Activated CD4-positive, alpha-beta memory T cell treated with anti-CD3 and anti-CD28 coated beads for 36 hours (primary cell): ENCODE data around the gene PPM1B. TPM values are rescaled to one million over a fixed set of nuclear protein-coding genes. Genes with fewer than 3 reads are reported as not detected.

Source experiments
- CTCF ChIA-PET: fragments of 350-600 bp; sonication (Branson Sonifier 250); formaldehyde crosslinking; loops from one replicate; lab custom pipeline; 2021; ENCODE audit warnings: antibody characterized with exemption, inconsistent platforms; lab: Charles Lee
- POLR2A ChIA-PET: fragments of 350-600 bp; sonication (Branson Sonifier 250); formaldehyde crosslinking; loops from one replicate; lab custom pipeline; 2021; ENCODE audit warnings: antibody characterized with exemption; lab: Charles Lee
- DNase-seq: peaks from one replicate; pipeline ENCODE4 v3.0.0-alpha.2; 2020
- H3K27ac Mint-ChIP-seq: one replicate; pipeline ENCODE4 v1.8.0; 2021; ENCODE audit warnings: mixed read lengths
- H3K27me3 Mint-ChIP-seq: one replicate; pipeline ENCODE4 v1.8.0; 2021; ENCODE audit warnings: mixed read lengths
- H3K36me3 Mint-ChIP-seq: one replicate; pipeline ENCODE4 v1.8.0; 2021; ENCODE audit warnings: mixed read lengths
- H3K4me1 Mint-ChIP-seq: one replicate; pipeline ENCODE4 v1.8.0; 2021; ENCODE audit warnings: low read depth, mixed read lengths
- H3K4me3 Mint-ChIP-seq: one replicate; pipeline ENCODE4 v1.8.0; 2021; ENCODE audit warnings: mild to moderate bottlenecking, mixed read lengths
- H3K9me3 Mint-ChIP-seq: one replicate; pipeline ENCODE4 v1.8.0; 2021; ENCODE audit warnings: mixed read lengths
- intact Hi-C: fragments of 100-400 bp; cut with micrococcal nuclease; formaldehyde crosslinking; loops from one replicate; pipeline ENCODE4 v1.15.1; 2023
- total RNA-seq, 2 experiments: library from RNA; stranded (reverse); gene quantifications; one replicate each; pipeline ENCODE4 v1.2.3, GENCODE V29; 2021

The PPM1B gene
- total RNA-seq, 2 experiments from 2014 or later = 41.6 to 45.2 TPM

GRCh38 chr2:44267796-44268648 is 99.3 kb downstream of the PPM1B start:
- Mint-ChIP-seq H3K9me3 (no peaks in the 10 kb centered on the region), H3K27me3 (no peaks in the 10 kb centered on the region), H3K36me3 (no peaks in the 10 kb centered on the region), H3K4me3 (no peak overlapping the region), H3K4me1 (no peaks in the 10 kb centered on the region), H3K27ac (no peak overlapping the region)
- no peak for DNase-seq
- intact Hi-C loops = no loop called here
- CTCF ChIA-PET = interaction anchor here (0.6 to 1.0 kb wide), 3 partner anchors 42 to 224 kb away, joined by 3 to 4 read pairs (median 3); no protein-coding TSS in a partner anchor
- POLR2A ChIA-PET = no interaction called here

DNA sequence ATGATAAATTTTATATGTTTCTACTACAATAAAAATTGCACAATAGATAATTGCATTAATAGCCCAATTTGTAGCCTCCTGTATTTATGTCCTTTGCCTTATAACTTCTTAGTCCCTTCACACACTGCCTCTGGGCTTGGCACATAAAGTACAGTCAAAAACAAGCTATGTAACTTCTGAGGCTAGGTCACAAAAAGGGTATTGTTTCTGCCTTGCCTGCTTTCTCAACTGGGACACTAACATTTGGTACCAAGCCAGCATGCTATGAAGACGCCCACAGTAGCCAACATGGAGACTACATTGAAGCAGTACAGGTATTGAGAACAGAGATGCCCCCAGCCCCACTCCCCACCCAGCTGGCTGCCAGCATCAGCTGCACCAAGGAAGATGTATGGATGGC is 101.2 kb downstream of the PPM1B start:
- H3K27ac Mint-ChIP-seq = no peak overlapping the region
- POLR2A ChIA-PET = no interaction called here
- no peaks in the 10 kb centered on the region for H3K27me3 Mint-ChIP-seq

GRCh38 chr2:44271296-44271695 is 102.6 kb downstream of the PPM1B start:
- no peak overlapping the region for H3K27ac Mint-ChIP-seq
- H3K4me3 Mint-ChIP-seq = no peak overlapping the region
- no peaks in the 10 kb centered on the region for H3K27me3 Mint-ChIP-seq
- no peaks in the 10 kb centered on the region for H3K4me1 Mint-ChIP-seq
- ChIA-PET CTCF (no interaction called here), POLR2A (no interaction called here)
- no peaks in the 10 kb centered on the region for H3K36me3 Mint-ChIP-seq
- intact Hi-C loops = no loop called here
- no peak for DNase-seq
- H3K9me3 Mint-ChIP-seq = no peaks in the 10 kb centered on the region

More for the DNA sequence above, 101.2 kb downstream of the PPM1B start:
- H3K9me3 Mint-ChIP-seq = no peaks in the 10 kb centered on the region
- H3K4me1 Mint-ChIP-seq = no peaks in the 10 kb centered on the region
- intact Hi-C loops = no loop called here
- CTCF ChIA-PET = no interaction called here
- H3K4me3 Mint-ChIP-seq = no peak overlapping the region
- no peak for DNase-seq
- no peaks in the 10 kb centered on the region for H3K36me3 Mint-ChIP-seq

GRCh38 chr2:44273076-44273475 is 104.4 kb downstream of the PPM1B start:
- ChIA-PET CTCF (interaction anchor here (1.2 kb wide), 1 partner anchor 225 kb away, joined by 3 read pairs; no protein-coding TSS in a partner anchor), POLR2A (no interaction called here)
- intact Hi-C loops = no loop called here
- H3K4me3 Mint-ChIP-seq = no peak overlapping the region
- no peak for DNase-seq
- H3K27ac Mint-ChIP-seq = no peak overlapping the region
- no peaks in the 10 kb centered on the region for H3K36me3 Mint-ChIP-seq
- H3K9me3 Mint-ChIP-seq = no peaks in the 10 kb centered on the region
- H3K27me3 Mint-ChIP-seq = no peaks in the 10 kb centered on the region
- H3K4me1 Mint-ChIP-seq = no peaks in the 10 kb centered on the region

DNA sequence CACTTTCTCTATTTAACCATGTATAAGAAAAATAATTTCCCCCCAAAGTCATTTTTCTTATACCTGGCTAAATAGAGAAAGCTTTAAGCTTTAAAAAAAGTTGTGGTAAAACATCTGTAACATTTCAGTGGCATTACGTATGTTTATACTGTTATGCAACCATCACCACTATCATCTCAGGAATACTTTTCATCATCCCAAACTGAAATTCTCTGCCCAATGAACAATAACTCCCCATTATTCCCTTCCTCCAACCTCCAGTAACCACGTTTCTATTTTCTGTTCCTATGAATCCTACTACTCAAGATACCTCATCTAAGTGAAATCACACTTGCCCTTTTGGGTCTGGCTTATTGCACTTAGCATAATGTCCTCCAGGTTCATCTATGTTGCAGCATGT is 104.9 kb downstream of the PPM1B start:
- Mint-ChIP-seq H3K27me3 (no peaks in the 10 kb centered on the region), H3K36me3 (no peaks in the 10 kb centered on the region), H3K4me3 (no peak overlapping the region), H3K27ac (no peak overlapping the region), H3K9me3 (no peaks in the 10 kb centered on the region), H3K4me1 (no peaks in the 10 kb centered on the region)
- ChIA-PET CTCF (interaction anchor here (1.2 kb wide), 1 partner anchor 226 kb away, joined by 3 read pairs; no protein-coding TSS in a partner anchor), POLR2A (interaction anchor here (0.6 kb wide), 1 partner anchor 277 kb away, joined by 4 read pairs; no protein-coding TSS in a partner anchor)
- intact Hi-C loops = no loop called here
- DNase-seq = no peak

DNA sequence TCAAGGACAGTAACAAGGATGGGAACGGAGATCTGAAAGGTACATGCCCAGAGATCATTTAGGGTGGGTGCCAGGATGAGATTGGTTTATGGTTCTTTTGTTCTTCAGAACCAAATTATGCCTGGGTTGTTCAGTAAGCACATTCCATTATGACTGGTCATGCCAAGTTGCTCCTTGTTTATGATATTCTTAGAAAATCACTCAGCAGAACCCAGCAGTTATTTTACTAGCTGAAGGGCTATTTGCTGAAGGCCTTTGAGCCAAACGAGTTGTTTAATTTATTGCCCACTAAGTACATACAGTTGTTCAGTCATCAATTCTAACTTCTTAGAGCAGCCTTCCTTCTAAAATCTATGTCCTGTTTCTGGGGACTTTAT is 107.2 kb downstream of the PPM1B start:
- no peak overlapping the region for H3K27ac Mint-ChIP-seq
- no peak overlapping the region for H3K4me3 Mint-ChIP-seq
- H3K27me3 Mint-ChIP-seq = peaks cover 1% of the 10 kb centered on the region
- no peaks in the 10 kb centered on the region for H3K36me3 Mint-ChIP-seq
- ChIA-PET POLR2A (no interaction called here), CTCF (no interaction called here)
- H3K9me3 Mint-ChIP-seq = no peaks in the 10 kb centered on the region
- no peaks in the 10 kb centered on the region for H3K4me1 Mint-ChIP-seq
- no peak for DNase-seq
- intact Hi-C loops = no loop called here

DNA sequence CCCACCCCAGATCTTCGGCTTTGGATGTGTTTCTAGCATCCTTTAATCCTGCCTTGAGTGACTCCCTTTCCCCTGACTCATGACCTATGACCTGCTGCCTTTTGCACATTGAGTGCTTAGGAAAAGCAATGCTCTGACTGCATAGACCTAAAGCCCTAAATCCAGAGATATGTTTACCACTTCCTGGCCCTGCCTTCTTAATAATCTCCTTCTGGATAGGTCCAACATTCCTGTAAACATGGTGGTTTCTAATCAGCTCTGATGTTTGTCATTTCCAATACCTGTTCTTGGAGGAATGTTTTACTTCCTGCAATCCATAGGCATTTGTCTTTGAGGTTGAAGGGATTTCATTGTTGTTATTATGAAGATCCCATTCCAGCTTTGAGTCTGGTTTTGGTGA is 108.9 kb downstream of the PPM1B start:
- Mint-ChIP-seq H3K9me3 (no peaks in the 10 kb centered on the region), H3K27me3 (peaks cover 1% of the 10 kb centered on the region), H3K4me3 (no peak overlapping the region), H3K27ac (no peak overlapping the region), H3K4me1 (no peaks in the 10 kb centered on the region), H3K36me3 (no peaks in the 10 kb centered on the region)
- ChIA-PET POLR2A (no interaction called here), CTCF (interaction anchor here (1.0 kb wide), 1 partner anchor 18 kb away, joined by 3 read pairs; no protein-coding TSS in a partner anchor)
- intact Hi-C loops = no loop called here
- DNase-seq = no peak

DNA sequence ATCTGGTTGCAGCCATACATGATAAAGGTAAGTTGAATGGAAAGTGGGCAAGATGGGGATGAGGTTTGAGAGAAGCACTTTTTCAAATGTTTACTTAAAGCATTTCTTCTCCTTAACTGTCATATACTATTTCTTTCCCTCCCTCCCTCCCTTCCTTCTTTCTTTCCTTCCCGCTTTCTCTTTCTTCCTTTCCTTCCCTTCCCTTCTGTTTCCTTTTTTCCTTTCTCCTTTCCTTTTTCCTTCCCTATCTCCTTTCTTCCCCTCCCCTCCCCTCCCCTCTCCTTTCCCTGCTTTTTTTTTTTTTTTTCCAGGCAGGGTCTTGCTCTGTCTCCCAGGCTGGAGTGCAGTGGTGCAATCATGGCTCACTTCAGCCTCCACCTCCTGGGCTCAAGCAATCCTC is 112.2 kb downstream of the PPM1B start:
- no peak overlapping the region for H3K27ac Mint-ChIP-seq
- no peaks in the 10 kb centered on the region for H3K9me3 Mint-ChIP-seq
- H3K36me3 Mint-ChIP-seq = no peaks in the 10 kb centered on the region
- H3K4me1 Mint-ChIP-seq = no peaks in the 10 kb centered on the region
- no peak for DNase-seq
- peaks cover 1% of the 10 kb centered on the region for H3K27me3 Mint-ChIP-seq
- intact Hi-C loops = no loop called here
- H3K4me3 Mint-ChIP-seq = no peak overlapping the region
- CTCF ChIA-PET = no interaction called here
- POLR2A ChIA-PET = no interaction called here

Other genes with a start within 250 kb of the PPM1B start
- gene LRPPRC, start 172.9 kb upstream of the PPM1B start, total RNA-seq = 100 to 1,000 TPM; 141 to 144 TPM
- under 1 TPM in 1 of 2 experiments, not detected in 1; 0.17 TPM for gene SLC3A1, start 106.6 kb downstream of the PPM1B start, total RNA-seq
- gene PREPL, start 192.6 kb downstream of the PPM1B start, total RNA-seq = 10 to 100 TPM; 25.2 to 32.1 TPM
- gene CAMKMT, start 193.1 kb downstream of the PPM1B start, total RNA-seq = 10 to 100 TPM in 1 of 2 experiments, 1 to 10 TPM in 1; 9.3 to 11.3 TPM